ENCODE data around the gene ANXA11. TPM values are rescaled to one million over a fixed set of nuclear protein-coding genes. Genes with fewer than 3 reads are reported as not detected.
A peak's percentile ranks its signal among the peaks of the same experiment; 100 is the strongest.

ANXA11 gene
- total RNA-seq, 3 donors from 2014 or later: 83.3 to 102 (median 93.4) TPM

DNA sequence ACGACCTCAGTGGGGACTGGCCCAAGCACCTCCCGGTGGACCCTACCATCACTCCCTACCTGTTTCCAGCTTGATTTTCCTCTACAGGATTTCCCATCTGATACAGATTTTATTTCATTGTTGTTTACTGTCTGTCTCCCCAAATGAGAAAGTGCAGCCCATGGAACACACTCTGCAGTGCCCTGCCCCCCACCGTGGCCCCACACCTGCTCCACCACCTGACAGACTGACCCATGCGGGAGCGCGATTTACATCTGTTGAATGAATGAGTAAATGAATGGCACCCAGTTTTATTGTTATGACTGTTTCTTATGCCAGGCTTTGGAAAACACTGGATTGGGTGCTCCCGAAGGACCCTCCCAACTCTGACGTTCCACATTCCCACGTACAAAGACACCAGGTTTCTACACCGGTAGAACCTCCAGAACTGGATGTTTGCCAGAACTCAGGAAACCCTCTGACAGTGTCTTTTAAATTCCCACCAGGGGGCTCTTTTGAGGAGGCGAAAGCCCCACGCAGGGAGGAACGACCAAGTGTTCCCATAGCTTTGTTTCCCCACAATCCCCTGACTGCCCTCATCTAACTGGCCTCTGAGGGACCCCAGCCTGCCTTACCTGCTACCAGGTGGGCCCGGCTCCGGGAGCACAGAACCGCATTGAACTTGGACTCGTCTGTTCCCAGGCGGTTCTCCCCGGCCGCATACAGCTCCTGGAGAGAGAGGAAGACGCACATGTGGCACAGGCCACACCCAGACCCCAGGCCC lies 43.8 kb downstream of the ANXA11 start:
- no peak for DNase-seq (ENCODE audit: low spot score in 2 of 2)
- Histone ChIP-seq H3K27me3 (no peaks in the 10 kb centered on the region), H3K36me3 (no peaks in the 10 kb centered on the region), H3K9me3 (no peaks in the 10 kb centered on the region), H3K4me3 (no peak overlapping the region), H3K4me1 (peaks cover 10 to 17% of the 10 kb centered on the region in 2 donors), H3K27ac (peak overlapping the region in 1 of 2 donors; percentile 95)
- no peak for TF ChIP-seq POLR2A (IDR thresholded peaks at IDR 0.05)
- no peak for TF ChIP-seq POLR2AphosphoS5 (IDR thresholded peaks at IDR 0.05)
- TF ChIP-seq, protein P1, sequence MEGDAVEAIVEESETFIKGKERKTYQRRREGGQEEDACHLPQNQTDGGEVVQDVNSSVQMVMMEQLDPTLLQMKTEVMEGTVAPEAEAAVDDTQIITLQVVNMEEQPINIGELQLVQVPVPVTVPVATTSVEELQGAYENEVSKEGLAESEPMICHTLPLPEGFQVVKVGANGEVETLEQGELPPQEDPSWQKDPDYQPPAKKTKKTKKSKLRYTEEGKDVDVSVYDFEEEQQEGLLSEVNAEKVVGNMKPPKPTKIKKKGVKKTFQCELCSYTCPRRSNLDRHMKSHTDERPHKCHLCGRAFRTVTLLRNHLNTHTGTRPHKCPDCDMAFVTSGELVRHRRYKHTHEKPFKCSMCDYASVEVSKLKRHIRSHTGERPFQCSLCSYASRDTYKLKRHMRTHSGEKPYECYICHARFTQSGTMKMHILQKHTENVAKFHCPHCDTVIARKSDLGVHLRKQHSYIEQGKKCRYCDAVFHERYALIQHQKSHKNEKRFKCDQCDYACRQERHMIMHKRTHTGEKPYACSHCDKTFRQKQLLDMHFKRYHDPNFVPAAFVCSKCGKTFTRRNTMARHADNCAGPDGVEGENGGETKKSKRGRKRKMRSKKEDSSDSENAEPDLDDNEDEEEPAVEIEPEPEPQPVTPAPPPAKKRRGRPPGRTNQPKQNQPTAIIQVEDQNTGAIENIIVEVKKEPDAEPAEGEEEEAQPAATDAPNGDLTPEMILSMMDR (IDR thresholded peaks at IDR 0.05): no peak
- intact Hi-C loops (cut with DNase I; ENCODE audit: low total_unique reads): no loop called here

DNA sequence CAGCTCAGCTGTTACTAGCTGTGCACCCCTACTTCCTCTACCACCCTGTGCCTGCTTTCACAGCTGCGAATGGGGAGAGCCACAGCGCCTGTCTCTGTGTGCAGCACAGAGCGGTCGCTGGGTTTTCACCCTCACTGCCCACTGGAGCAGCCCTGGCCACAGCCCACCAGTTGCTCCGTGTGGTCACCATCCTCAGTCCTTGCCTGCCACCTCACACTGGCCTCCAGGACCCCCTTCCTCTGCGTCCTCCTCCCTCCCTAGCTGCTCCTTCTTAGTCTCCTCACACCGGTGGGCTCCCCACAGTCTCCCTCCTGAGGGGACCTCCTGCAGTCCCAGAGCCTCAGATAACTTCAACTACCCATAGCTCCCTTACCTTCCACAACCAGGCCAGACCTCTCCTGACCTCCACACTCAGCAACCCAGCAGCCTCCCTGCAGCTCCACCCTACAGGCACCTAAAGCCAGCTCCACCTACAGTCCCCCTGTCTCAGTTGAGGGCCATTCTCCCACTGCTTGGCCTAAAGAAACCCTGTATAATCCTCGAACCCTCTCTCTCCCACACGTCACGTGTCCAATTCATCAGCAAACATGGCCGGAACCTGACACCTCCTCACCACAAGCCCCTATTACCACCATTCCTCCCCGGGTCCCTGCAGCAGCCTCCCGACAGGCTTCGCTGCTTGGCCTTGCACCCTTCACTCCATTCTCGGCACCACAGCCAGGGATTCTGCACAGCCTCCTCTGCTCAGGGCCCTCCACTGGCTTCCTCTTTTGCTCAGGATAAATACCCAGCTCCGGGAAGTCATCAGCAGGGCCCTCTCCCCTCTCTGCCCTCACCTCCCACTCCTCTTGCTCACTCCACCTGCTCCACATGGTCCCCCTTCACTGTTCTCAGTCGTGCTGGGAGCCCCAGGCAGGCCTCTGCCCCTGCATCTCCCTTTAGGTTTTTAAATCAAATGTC lies 44.7 kb downstream of the ANXA11 start:
- DNase-seq (ENCODE audit: low spot score in 2 of 2): no peak
- H3K36me3 ChIP-seq: no peaks in the 10 kb centered on the region
- no peaks in the 10 kb centered on the region for H3K27me3 ChIP-seq
- peaks cover 10 to 17% of the 10 kb centered on the region in 2 donors for H3K4me1 ChIP-seq
- H3K9me3 ChIP-seq: no peaks in the 10 kb centered on the region
- intact Hi-C loops (cut with DNase I; ENCODE audit: low total_unique reads): no loop called here
- TF ChIP-seq, protein P1 (IDR thresholded peaks at IDR 0.05): no peak
- TF ChIP-seq POLR2AphosphoS5 (IDR thresholded peaks at IDR 0.05) (no peak), POLR2A (IDR thresholded peaks at IDR 0.05) (no peak)
- H3K27ac ChIP-seq: peak overlapping the region in 1 of 2 donors; percentile 95
- no peak overlapping the region for H3K4me3 ChIP-seq

DNA sequence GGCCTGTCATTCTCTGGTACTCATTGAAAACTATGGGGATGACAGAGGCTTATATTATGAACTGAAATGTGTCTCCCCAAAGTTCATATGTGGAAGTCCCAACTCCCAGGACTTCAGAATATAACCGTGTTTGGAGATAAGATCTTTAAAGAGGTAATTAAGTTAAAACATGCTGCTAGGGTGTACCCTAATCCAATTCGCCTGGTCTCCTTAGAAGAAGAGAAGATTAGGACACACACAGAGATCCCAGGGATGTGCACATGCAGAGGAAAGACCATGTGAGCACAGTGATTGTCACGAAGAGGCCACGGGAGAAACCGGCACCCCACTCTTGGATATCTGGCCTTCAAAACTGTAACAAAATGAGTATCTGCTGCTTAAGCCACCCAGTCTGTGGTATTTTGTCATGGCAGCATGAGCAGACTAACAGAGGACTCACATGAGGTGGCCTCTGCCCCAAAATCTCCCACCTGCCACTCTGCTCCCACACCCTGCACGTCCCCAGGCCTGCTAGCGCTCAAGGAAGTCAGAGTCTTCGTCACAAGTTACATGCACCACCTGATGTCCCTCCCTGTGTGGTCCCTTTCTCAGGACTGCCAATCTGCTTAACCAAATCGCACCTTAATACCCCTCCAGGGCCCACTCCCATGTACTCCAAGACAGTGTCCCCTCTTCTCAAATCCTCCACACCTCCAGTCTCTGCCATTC lies 46.0 kb downstream of the ANXA11 start:
- H3K9me3 ChIP-seq: no peaks in the 10 kb centered on the region
- intact Hi-C loops (cut with DNase I; ENCODE audit: low total_unique reads): loop anchor here (5.0 kb wide), 1 partner anchor 43 kb away; no protein-coding TSS in a partner anchor
- TF ChIP-seq, protein P1 (IDR thresholded peaks at IDR 0.05): no peak
- no peak for TF ChIP-seq POLR2A (IDR thresholded peaks at IDR 0.05)
- no peak for TF ChIP-seq POLR2AphosphoS5 (IDR thresholded peaks at IDR 0.05)
- DNase-seq (ENCODE audit: low spot score in 2 of 2): no peak
- H3K27ac ChIP-seq: peak overlapping the region; percentile 50 to 95
- H3K27me3 ChIP-seq: no peaks in the 10 kb centered on the region
- no peaks in the 10 kb centered on the region for H3K36me3 ChIP-seq
- H3K4me1 ChIP-seq: peaks cover 8 to 17% of the 10 kb centered on the region in 2 donors
- H3K4me3 ChIP-seq: no peak overlapping the region

- Histone ChIP-seq H3K27me3 (no peaks in the 10 kb centered on the region), H3K9me3 (no peaks in the 10 kb centered on the region), H3K4me1 (peaks cover 2 to 17% of the 10 kb centered on the region in 2 donors), H3K4me3 (peak overlapping the region in 1 of 3 donors; percentile 7), H3K27ac (peak overlapping the region; percentile 50 to 95), H3K36me3 (no peaks in the 10 kb centered on the region)
- intact Hi-C loops (cut with DNase I; ENCODE audit: low total_unique reads): loop anchor here (5.0 kb wide), 1 partner anchor 44 kb away; no protein-coding TSS in a partner anchor
- DNase-seq (ENCODE audit: low spot score in 2 of 2): peak; percentile 69 to 72
- TF ChIP-seq POLR2AphosphoS5 (IDR thresholded peaks at IDR 0.05): peak; percentile 65 to 78 (median 74)
- TF ChIP-seq POLR2A (IDR thresholded peaks at IDR 0.05): no peak
- TF ChIP-seq, protein P1 (IDR thresholded peaks at IDR 0.05): no peak
Observed at GRCh38 chr10:80158598-80159127, 46.7 kb downstream of the ANXA11 start.

Measured in breast epithelium (tissue), 4 donors.